ENCODE results near the gene DPP6.

Gene DPP6

DNA sequence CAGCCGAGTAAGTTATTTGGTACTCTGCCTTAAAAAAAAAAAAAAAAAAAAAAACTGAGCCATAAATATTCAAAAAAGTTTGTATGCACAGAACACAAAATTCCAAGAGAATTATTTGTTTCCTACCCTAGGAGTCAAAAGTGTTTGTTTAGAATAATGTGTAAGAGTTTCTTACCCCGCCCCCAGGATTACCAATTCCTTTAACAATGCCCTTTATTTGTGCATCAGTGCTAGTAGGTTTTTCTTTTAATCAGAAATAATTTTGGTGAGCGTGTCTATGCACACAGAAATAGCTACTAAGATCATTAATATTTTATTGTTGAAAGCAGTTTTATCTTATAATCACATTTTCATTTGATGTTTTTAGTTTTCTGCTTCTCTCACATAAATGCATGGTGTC is 374.6 kb downstream of the DPP6 start:
- no peak for DNase-seq

DNA sequence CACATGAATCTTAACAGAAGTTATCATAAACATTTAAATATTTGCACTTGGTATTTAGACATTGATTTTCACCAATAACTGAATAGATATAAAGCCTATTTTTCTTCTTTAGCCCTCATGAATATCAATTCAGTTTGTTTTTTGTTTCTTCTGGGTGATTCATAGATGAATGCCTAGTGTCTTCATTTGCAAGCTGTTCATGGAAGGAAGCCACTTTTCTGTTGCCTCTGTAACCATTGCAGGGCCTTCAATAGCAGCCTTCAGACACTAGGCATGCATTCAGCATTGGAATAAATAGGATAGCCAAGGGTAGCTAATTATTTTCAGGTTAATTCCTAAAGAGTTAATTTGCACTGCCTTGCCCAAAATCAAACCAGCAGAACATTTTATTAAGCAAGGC is 375.3 kb downstream of the DPP6 start:
- DNase-seq = no peak

DNA sequence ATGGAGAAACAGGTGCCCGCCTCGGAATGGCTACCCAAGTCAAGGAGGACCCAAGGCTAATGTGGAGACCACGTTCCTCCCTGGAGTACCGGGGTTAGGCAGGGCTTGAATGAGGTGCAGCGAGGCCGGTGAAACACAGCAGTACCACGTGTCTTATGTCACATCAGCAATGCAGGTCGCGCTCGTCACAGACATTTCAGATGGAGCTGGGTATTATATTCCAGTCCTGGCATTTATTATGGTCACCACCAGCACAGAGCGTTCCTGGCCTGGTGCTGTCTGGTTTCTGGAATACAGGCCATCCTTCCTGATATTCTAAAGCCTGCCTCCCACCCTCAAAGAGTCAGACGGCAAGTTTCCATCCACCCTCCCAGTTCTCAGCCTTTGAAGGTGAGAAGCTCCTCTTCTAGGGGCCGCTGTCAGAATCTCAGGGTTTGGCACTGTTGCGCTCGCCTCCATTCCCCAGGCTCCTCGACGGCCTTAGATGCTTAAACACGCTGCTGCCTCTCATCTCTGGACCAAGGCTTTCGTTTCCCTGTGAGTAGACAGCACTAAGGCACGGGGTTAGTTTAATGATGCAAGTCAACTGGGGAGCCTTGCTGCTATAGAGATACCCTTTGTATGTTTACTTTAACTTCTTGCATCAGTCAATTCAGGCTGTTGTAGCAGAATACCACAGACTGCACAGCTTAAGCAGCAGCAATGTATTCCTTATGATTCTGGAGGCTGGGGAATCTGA is 377.6 kb downstream of the DPP6 start:
- no peak for DNase-seq

DNA sequence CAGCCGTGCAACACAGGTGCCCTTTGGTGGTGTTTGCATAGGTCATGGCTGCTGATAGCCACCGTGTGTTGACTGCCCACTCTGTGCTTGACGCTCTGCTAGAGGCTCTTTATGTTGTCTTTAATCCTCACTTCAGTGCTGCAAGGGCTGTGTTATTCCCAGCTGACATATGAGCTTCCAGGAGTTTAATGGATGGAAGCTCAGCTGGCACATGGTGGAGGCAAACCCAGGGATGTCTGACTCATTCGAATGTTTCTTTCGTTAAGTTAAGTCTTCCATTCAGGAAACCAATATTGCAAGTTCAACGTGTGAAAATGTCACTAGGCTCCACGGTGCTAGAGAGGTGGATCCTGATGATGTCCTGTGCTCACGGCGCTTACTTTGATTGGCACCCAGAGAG is 378.4 kb downstream of the DPP6 start:
- DNase-seq = no peak

DNA sequence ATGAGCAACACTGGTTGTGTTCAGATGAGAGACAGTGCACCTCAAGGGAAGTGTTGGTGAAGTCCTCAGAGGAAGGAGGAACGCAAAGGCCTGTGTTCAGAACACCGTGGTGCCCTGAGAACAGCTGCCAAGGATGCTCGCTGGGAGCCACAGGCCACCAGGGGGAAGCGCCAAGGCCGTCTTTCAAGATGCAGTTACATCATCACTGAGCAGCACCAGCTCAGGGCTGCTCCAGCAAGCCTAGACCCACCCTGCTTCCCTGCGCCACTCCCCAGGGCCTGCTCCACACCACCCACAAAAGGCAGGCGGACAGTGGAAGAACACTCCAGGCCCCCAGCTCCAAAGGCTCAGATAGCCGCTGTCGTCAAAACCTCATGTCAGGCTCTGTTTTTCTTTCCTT is 378.8 kb downstream of the DPP6 start:
- no peak for DNase-seq

DNA sequence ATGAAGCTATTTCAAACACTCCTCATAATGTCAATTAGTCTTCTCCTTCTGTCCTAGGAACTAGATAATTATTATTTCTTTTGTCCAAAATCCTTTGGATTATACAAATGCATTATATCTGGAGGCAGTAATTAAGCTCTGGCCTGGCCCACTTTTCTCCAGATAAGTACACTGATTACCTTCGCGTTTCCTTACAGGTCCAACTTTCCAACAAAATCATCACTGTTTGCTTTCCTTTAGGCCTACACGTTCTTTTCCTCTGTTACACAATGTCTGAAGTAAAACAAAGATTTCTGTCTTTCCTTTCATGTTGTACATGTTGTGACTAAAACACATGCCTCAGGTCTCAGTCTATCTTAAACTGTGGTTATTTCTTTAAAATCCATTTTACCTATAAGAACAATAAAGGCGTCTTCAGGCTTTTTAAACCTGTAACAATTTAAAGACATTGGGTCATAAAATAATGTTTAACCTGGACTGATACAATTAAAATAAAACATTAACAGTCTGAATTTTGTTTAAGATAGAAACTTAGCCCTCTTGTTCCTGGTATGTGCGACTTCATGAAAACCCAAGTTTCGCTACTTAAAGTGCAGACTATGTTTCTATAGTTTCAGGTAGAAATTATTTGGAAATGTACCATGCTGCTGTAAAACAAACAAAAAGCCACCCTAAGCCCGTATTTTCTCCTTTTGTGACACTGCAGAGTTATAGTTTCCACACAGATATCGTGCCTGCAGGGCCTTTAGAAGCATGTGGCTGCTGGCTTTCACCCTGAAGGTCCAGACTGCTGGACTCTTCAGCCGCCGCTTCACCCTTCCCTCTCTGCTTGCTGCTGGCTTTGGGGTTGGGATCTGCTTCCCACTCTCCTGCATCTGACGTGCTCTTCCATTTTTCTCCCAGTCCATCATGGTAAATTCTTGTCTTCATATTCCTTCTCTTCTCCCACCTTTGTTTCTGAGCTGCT is 381.7 kb downstream of the DPP6 start:
- DNase-seq = no peak

DNA sequence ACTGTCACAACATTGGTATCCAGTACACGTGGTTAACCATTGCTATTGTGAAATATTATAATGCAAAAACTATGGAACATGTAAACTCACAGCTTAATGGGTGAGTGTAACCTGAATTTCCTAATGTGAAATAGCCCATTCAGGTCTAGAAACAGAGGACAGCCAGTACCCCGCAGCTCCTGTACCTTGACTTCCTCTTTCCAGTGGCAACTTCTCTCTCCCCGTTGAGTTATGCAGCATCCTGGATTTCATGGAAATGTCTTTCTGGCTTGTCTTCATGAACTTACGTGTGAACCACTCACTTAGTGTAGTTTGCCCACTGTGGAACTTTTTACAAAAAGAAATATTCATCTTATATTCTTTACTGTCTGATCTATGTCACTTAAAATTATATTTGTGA is 384.4 kb downstream of the DPP6 start:
- no peak for DNase-seq

DNA sequence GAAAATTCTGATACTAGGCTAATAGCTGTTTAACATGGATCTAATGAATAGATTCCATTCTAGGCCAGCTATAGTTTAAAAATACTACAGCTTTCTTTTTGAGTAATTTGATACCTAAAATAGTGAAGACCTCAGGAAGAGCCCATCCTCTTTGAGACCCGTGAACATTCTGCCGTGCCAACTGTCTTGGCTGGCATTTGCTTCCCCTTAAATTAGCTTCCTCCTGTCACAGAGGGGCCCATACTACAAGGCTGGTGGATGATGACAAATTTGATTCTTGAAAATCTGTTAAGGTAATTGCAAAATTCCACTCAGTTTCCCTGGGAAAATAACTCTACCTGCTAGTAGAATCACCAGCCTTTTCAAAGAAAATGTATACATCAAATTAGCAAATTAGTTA is 385.0 kb downstream of the DPP6 start:
- no peak for DNase-seq

DNA sequence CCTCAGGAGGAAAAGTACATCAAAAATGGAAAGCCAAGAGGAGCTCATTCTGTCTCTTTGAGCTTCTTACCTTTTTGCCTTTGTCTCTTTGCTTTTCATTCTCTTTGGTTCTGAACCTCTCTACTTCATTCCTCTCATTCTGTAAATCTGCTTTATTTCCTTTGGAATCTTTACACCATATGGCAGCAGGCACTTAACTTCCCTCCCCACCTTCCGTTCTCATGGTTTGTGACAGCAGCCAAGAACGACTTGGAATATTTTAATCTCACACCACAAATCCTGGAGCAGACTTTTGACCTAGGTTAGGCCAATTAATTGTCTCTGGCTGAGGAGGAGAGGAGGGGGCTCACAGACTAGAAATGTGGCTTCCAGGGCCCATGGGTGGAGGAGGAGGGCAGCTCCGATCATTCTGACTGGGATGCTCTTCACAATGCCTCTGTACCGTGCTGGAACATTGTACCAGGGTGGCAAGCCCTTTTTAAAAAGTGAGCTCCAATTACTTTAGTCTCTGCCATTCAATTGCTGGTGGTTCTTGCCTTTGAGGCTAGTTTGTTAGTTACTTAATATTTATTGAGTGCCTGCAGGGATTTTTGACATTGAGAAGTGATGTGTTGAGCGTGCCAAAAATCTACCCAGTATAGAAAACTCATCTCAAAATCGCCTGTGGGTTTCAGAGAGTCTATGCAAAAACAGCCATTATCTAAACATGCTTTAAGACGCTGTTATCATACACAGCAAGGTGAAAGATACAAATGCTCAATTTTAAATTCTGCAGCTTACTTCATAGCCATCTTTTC is 386.6 kb downstream of the DPP6 start:
- no peak for DNase-seq

DNA sequence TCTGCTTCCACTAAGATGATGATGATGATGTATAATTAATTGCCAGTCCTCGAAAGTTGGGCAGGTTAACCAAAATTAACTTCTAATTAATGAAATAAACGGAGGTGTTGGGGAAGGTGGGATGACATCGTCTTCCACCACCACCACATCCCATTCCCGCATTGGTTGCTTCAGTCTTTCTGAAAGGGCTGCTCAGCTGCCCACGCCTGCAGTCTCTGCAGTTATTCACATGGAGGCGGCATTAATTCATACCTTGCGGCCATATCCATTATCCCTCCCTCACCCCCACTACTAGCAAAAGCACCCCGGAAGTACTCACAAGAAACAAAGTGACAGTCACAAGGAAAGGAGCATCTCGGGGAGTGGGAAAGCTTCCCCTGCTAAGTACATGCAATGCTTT is 387.9 kb downstream of the DPP6 start:
- no peak for DNase-seq

DNA sequence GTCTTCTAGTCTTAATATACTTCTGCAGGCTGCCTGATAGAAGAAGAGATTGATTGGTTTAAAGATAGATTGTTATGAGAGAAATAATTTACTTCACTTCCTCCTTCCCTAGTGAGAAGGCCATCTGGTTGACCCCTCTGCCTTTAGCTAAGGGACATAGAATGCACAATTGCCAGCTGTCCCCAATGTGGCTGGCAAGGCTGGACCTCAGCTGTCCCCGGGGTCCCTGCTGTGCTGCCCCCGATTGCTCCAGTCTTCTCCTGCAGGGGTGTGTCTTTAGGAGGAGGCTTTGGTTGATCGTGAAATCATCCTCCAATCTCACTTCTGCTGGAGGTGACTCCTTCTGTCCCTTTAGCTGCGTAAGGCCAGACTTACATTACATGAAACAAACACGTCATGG is 388.5 kb downstream of the DPP6 start:
- DNase-seq = no peak

DNA sequence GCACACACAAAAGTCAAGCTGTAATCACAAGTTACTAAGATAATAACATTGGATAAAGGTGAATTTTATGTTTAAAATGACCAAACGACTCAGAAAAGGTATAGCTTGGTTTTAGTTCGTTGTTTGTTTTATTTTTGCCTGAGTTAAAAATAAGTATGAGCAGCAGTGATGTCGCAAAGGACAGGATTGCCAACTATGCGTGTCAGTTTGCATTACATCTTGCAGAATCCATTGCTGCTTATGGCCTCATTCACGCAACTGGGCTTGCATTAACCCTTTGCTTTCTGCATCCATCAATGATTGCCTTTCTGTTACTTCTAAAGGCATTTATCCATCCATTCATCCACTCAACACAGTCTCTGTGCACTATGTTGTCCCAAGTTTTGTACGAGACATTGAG is 389.6 kb downstream of the DPP6 start:
- no peak for DNase-seq

DNA sequence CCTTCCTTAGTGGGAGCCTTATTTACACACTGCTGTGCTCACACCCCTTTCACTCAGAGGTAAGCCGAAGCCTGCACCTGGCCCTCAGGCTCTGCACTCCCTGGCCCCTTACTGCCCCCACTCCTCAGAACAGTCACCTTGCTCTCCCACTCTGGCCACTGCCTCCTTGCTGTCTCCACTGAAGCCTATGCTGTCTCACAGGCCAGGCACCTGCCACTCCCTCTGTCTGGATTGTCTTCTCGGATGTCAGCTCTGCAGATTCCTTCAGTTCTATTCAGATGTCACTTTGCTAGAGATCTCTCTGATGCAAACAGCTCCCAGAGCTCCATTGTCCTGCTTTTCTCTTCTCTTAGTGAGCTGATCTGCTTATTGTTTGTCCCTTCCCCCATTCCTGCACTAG is 390.7 kb downstream of the DPP6 start:
- DNase-seq = no peak

DNA sequence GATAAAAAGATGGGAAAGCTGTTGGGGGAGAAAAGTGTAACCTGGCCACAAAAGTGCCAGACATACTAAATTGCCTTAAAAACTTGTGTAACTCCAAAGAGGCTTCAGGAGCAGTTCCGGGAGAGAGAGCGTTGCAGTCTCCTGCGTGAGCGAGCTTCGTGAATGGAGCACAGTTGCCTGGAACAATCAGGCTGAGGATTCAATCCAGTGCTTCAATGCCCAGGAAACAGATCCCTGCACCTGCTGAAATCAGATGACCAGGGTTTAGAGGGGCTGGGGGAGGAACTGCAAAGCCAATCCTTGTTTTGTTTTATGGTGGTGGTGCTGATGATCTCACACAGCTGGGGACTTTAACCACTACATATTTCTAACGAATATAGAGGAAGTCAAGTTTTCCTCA is 398.3 kb downstream of the DPP6 start:
- no peak for DNase-seq

DNA sequence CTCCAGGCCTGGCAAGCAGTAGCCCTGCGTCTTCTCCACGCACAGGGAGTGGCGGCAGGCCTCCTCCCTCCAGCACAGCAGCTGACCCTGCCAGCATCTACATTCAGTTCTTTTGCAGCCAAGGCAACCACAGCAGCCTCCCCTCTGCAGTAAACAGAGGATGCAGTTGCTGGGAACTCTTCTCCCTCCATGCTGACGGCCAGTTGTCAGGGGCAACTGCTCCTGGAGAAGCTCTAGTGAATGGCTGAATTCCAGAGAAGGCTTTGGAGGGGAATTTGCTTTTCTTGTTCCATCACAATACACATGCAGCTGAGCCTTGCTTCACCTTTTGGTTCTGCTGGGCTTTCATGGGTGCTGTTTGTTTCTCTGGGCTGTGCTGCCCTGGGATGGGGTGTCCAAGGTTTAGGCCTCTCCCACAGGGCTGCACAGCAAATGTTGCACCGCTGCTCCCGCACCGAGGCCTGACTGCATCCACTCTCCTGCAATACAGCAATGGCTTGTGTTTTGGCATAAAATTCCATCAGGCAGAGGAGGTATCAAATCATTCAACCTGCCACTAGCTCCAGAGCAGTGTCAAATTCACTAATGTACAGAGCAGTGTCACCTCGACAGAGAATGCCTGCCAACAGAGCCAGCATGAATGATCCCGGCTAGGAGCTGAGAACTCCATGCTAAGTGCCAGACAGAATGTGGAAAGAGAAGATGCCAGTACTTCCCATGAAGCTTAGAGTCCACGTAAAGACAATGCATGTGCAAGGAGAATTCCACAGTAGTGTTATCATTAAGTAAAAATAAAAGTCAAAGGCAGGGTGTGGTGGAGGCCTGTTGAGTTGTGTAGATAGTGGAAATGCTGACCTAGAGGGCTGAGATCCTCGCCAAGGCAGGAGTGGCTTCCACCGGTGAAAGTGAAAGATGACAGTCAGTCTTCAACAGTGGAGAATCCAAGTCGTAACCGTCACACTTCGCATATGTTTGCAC is 399.6 kb downstream of the DPP6 start:
- no peak for DNase-seq

DNA sequence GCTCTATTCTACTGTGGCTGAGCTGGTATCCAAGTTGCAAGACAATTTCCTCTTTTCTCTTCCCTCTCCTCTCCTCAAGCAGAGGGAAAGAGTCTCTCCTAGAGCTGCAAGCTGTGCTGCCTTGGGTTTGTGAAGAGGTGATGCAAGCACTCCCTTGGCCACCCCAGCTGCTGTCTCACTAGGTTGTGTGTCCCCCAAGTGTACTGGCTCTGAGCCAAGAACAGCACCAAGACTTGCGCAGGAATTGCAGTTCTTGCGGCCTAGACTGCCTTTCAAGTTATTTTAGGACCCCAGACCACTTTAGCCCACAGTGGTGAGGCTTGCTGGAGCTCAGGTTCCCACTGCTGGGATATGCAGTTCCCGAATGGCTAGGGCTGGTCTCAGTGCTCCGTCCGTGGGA is 411.6 kb downstream of the DPP6 start:
- DNase-seq = no peak

DNA sequence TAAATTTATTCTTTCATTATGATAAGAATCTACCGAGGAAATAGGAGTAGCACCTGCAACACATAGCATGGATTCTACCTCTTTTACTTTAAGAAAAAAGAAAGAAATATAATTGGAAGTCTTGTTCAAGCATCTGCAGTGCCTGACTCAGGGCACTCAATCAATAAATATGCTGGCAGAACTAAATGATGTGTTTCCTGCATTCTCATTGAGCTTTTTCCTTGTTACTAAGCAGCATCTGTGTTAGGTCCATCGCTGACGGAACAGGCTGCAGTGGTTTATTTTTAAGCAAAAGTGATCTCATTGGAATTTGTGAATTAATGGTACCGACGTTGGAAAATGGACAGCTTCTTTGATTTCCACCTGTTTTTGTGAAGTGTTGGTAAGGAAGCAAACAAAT is 417.5 kb downstream of the DPP6 start:
- no peak for DNase-seq

DNA sequence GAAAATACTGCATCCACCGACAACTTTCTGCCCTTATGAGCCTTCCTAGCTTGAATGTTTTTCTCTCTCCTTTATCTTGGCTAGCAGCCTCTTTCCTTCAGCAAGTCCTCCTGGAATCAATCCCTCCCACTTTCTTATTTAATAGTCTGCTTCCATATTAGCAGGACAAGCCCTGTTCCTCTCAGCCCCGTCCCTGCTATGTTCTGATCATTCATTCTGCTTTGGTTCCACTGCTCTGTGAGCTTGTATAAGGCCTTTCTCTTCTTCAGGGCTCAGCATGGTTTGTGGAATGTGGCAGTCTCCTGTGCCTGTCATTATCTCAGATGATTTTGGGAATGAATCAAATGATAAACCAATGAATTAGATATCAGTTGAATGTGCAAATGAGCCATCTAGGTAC is 420.1 kb downstream of the DPP6 start:
- DNase-seq = no peak

DNA sequence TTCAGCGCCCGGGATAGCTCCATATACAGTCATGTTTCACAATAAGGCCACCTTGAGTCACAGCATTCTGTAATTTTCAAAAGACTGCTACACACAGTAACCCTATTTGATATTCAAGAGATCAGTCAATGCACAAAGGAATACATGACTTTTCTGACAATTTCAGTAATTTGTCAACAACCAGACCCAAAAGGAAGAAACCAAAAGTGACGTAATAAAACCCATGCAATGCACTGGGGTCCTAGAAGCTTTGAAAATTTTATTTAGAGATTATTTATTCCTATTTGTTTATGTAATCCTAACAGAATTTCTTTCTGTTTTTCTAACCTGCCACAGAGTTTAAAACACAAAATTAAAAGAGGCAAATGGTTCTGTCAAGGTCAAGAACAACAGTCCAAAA is 421.2 kb downstream of the DPP6 start:
- no peak for DNase-seq

DNA sequence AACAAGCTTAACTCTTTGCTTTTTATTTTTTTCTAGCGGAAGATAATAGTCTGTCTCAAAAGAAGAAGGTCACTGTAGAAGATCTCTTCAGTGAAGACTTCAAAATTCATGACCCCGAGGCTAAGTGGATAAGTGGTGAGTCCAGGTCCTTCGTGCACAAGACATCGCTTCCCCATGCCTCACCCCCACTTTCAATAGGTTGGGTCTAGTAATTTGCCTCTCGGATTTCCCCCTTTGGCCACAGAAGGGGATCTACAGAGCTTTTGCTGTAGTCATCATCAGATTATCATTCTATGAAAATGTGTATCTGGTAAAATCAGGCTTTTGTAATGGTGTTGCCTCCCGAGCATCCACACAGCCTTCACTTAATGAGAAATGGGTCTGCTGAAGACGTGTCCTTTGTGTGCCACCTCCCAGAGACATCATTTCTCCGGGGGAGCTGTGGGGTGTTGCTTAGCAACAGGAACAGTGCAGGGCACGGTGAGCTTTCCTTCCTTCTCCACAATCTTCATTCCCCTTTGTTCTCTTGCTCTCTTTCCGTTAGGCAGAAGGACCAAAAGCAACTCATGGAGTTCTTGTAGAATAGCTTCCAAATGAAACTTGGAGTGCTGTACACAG is 422.8 kb downstream of the DPP6 start:
- no peak for DNase-seq

DNA sequence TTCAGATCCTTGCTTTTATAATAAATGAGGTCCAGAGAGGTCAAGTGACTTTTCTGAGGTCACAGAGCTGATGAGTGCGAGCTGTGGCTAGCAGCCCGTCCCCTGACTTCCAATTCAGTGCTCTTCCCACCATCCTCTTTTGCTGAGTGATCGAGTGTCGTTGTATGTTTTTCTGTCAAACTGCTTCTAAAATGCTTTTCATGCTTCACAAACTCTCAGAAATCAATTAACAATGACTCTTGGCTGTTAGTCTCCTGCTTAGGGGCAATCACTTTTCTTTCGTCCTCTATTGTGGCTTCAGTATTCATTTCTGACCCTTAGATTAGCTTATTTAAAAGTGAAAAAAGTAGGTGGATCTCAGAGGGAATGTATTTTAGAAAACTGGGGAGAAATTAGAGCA is 423.7 kb downstream of the DPP6 start:
- no peak for DNase-seq

DNA sequence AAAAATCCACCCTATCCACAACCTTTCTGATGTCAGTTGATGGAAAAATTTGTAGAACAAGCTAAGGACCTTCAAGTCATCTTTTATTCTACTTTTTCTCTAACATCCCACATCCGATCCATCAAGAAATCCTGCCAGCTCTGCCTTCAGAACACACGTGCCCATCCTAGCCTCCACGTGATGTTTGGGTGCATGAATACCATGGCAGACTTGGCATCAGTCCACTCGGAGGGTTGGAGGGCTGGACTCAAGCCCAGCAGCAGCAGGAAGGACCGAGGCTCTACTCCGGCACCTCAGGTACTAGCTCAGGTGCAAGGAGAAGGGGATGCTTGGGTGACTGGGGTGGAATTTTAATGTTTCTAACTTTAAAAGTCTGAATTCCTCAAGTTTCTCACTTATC is 428.6 kb downstream of the DPP6 start:
- DNase-seq = no peak
